HG02571 (cell line): ENCODE data around the gene LSM14B.

Source experiments
- ATAC-seq: cut with Tn5 transposase; IDR thresholded peaks from one replicate; pipeline ENCODE4 v1.9.1; 2021; ENCODE audit warnings: mild to moderate bottlenecking, moderate library complexity; ENCODE audit not compliant: unreplicated experiment

LSM14B gene

GRCh38 chr20:62160876-62161275, 38.6 kb downstream of the LSM14B start:
- ATAC-seq: no peak

GRCh38 chr20:62161347-62161746, 39.1 kb downstream of the LSM14B start:
- no peak for ATAC-seq

- no peak for ATAC-seq
These were observed 40.6 kb downstream of the LSM14B start for GRCh38 chr20:62162765-62163484.

GRCh38 chr20:62163485-62163865, 41.2 kb downstream of the LSM14B start:
- no peak for ATAC-seq

GRCh38 chr20:62163986-62164762, 41.9 kb downstream of the LSM14B start:
- ATAC-seq: no peak

- ATAC-seq: no peak
These were observed 42.8 kb downstream of the LSM14B start for GRCh38 chr20:62164879-62165761.

GRCh38 chr20:62165762-62166399, 43.6 kb downstream of the LSM14B start:
- ATAC-seq: no peak

- ATAC-seq: no peak
These were observed 45.2 kb downstream of the LSM14B start for GRCh38 chr20:62167474-62167873.

- no peak for ATAC-seq
These were observed 45.8 kb downstream of the LSM14B start for GRCh38 chr20:62168061-62168460.

GRCh38 chr20:62168890-62169435, 46.7 kb downstream of the LSM14B start:
- no peak for ATAC-seq

GRCh38 chr20:62170536-62170935, 48.3 kb downstream of the LSM14B start:
- ATAC-seq: no peak

GRCh38 chr20:62171245-62171644, 49.0 kb downstream of the LSM14B start:
- no peak for ATAC-seq

- no peak for ATAC-seq
These were observed 50.4 kb downstream of the LSM14B start for GRCh38 chr20:62172666-62173065.

GRCh38 chr20:62174021-62174804, 51.9 kb downstream of the LSM14B start:
- no peak for ATAC-seq

GRCh38 chr20:62174870-62175624, 52.8 kb downstream of the LSM14B start:
- no peak for ATAC-seq

- ATAC-seq: no peak
These were observed 53.4 kb downstream of the LSM14B start for GRCh38 chr20:62175711-62176110.

- no peak for ATAC-seq
These were observed 54.6 kb downstream of the LSM14B start for GRCh38 chr20:62176866-62177265.

GRCh38 chr20:62177307-62177706, 55.0 kb downstream of the LSM14B start:
- no peak for ATAC-seq
